GM18951 (cell line): ENCODE measurements around the gene PEMT.

Experiments
- POLR2A ChIP-seq: IDR thresholded peaks from 4 replicates; pipeline ENCODE4 v1.6.1; 2011; ENCODE audit warnings: mild to moderate bottlenecking; ENCODE audit not compliant: insufficient read length, insufficient read depth; ENCODE audit errors: extremely low read depth
- in situ Hi-C: fragments of 300-500 bp; cut with MboI; formaldehyde crosslinking; loops from one replicate; pipeline ENCODE4 v1.12.0; 2022; ENCODE audit warnings: low sequenced_read_pairs, mixed read lengths, inconsistent platforms; ENCODE audit not compliant: unreplicated experiment

Gene PEMT

DNA sequence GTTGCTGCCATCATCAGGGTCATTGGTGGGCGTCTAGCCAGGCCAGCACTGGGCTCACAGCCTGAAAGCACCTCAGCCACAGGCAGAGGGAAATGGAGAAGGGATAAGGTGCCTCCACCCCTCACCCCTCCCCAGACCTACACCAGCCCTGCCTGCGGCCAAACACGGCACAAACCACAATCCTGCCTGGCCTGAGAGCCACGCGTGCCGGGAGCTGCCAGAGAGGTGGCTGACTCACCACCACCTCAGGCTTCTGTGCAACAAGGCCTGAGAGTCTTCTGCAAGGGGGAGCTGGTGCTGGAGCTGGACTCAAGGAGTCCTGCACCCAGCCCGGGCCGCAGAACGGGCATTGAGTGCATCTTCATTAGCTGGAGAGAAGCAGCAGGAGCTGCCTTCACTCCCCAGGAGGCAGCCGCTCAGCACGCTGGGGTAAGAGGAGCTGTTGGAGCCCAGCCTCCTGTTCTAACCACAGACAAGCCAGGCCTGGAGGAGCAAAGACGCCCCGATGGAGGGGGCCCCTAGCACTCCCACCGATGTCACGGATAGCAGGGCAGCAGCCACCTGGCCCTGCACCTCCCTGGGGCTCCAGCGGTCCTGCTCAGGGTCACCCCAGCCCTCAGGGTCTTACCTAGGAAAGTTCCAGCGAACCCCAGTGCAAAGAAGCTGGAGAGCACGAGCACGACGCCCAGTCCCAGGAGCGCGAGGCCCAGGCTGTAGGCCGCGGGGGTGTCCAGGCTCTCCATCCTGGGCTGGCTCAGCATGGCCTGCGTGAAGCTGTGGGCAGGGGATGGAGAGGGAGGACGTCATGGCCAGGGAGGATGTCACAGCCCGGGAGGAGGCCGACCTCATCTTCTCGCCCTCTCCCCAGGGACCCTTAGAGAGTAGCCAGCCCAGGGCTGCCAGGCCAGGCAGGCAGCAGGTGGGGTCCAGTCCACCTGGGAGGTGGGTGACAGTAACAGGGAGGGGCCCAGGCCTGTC is 79.3 kb downstream of the PEMT start:
- no peak for TF ChIP-seq POLR2A
- in situ Hi-C loops, result no loop called here

DNA sequence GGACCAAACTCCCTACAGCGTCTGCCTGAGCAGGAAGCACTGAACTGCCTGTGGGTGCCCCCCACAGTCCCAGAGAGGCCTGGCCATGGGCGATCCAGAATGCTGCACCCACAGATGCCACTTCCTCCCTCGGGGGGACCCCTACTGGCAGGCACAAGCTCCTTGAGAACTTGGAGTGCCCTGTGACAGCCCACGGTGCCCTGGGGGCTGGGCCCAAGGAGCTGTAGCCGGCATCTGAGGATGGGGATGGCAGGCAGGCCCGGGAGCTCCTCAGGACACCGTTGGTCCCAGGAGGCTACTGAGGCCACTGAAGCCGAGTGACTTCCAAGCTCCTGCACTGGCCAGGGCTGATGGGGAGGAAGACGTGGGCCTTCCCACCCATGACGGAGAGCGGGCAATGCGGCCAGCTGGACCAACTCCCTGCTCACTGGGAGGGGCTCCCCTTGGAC is 80.2 kb downstream of the PEMT start:
- in situ Hi-C loops, result no loop called here
- TF ChIP-seq POLR2A, result no peak

DNA sequence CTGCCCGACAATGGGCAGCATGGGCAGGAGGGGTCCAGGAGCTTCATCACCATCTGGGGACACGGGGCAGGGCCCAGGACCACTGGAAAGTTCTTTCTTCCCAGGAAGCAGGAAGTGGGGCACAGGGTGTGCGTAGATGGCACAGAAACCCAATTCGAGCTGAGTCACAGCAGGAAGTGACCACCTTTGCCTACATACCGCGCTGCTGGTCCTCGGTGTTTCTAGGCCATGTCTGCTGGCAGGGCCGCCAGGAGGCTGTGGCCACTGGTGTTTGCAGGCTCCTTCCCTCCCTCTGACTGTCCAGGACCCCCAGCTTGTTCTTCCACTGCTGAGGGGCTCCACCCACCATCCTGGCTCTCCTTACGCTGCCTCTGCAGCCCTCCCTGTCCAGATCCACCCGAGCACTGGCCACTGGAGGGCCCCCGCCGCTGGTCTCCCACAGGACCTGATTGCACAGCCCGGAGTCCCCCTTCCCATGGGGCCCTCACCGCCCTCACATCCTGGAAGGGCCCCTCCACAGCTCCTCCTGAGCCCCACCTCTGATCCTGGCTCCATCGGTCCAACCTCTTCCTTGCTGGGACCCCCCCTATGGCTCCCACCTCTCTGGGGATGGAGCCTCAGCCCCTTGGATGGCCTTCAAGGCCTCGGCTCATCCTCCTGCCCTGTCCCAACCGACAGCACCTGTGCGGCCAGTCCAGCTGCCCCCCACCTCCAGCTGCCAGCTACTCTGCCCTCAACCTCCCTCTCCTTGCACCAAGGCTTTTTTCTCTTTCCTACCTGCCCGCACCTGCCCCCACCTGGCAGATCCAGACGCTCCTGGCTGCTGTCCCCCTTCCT is 80.8 kb downstream of the PEMT start:
- TF ChIP-seq POLR2A, result no peak
- in situ Hi-C loops, result no loop called here

DNA sequence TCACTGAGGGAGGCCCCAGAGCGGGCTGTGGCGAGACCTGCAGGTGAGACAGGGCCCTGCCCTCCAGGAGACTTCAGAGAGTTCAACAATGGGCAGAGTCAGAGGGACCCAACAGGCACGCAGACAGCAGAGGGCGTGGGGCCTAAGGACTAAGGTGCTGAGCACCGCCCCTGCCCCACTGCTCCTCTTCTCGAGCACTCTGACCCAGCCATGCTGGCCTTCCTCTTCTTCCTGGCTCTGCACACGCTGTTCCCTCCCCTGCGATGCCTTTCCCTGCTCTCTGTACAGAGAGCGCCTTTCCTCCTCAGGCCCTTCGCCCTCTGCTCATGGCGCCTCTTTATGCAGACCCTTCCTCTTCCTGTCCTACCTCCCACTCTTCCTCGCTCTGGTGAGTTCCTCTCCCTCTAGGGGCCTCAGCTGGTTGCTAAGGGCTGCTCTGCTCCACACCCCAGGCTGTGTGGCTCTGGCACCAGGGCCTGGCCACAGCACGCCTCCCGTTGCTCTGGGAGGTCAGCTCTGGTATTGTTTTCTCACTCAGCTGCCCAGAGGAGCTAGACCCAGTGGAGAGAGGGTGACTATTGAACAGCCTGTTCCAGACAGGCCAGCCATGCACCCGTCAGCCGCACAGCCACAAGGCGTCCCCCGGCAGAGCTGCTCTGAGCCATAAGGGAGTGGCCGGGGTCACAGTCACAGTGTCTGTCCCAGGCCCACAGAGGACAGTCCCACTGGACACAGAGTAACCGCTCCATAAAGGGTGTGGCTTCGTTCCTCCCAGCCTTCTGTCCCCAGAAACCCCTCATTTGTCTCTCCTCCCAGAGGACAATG is 81.7 kb downstream of the PEMT start:
- in situ Hi-C loops, result no loop called here

DNA sequence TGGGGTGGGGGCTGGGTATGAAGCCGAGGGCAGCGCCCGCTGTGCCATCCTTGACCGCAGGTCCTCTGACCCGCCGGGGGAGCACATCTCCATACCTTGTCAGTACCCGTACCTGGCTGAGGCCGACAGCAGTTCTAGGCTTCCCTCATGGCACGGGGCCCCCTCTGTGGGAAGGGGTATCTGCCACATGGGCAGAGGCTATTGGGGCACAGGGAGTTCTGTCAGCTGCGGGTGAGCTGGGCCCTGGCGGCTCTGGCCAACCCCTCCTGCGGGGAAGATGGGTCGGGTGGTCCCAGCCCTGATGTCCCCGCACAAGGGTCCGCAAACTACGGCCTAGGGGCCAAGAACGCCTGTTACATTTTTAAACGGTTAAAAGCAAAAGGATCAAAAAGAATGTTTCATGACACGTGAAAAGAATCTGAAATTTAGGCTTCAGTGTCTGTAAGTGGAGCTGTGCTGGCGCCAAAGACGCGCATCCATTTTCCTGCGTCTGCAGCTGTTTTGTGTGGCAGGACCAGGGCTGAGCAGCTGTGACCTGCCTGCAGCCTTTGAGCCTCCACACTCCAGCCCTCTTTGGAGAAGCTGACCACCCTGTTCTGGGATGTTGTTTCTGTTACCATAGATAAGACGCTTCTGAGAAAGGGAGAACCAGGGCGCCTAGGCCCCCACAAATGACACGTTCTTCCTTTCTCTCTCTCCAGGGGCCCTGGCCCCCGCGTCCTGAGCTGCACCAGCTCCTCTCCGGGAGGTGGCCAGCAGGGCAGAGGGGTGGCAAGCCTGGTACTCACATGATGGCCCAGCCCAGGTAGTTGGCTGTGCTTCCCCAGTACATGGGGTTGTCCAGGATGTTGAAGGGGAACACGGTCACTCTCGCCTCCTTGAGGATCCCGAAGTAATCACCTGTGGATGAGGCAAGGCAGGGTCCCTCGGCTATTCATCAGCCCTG is 82.6 kb downstream of the PEMT start:
- in situ Hi-C loops, result no loop called here

More for the DNA sequence above, 81.7 kb downstream of the PEMT start:
- no peak for TF ChIP-seq POLR2A

DNA sequence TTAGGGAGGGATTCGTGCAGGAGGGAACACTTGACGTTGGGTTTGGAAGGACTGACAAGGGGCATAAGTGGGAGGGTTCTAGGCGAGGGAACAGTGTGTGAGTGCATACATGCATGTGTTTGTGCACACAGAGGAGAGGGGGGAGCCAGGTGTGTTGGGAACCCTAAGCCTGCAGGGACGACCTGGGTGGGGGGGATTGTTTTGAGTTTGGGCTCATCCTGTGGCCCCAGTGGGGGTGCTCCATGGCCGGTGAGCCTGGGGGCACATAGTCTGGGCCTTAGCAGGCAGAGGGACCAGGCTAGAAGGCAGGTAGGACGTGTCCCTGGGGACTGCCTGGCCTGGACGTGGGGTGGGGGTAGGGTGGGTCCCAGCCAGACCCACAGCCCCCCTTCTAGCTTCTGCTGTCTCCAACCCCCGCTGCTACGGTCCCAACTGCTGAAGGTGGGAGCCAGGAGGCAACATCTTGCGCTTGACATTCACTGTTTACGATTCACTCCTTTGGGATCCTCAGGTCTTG is 83.4 kb downstream of the PEMT start:
- in situ Hi-C loops, result no loop called here
- TF ChIP-seq POLR2A, result no peak

More for the DNA sequence above, 82.6 kb downstream of the PEMT start:
- TF ChIP-seq POLR2A, result no peak

DNA sequence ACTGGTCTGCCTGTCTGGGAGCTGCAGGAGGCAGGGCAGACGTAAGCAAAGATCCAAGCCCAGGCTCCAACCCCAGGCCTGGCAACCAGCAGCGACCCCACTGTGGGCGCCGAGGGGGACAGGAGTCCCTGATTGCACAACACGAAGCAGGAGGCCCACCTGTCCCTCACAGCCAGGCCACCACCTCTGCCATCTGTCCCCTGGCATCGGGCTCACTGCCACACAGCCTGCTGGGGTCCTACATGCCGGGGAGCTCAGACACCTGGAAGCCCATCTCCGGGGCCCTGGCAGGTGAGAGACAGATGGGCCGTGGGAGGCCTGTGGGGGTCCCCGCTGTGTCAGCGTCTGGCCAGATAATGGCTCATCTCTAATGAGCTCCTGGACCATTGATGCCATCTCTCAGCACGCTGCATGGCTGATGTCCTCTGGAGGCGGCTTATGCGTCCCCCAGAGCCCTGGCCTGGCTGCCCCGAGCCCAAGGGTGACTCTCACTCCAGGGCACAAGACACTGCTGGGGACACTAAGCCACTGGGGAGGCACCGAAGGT is 84.0 kb downstream of the PEMT start:
- in situ Hi-C loops, result no loop called here
- TF ChIP-seq POLR2A, result no peak

DNA sequence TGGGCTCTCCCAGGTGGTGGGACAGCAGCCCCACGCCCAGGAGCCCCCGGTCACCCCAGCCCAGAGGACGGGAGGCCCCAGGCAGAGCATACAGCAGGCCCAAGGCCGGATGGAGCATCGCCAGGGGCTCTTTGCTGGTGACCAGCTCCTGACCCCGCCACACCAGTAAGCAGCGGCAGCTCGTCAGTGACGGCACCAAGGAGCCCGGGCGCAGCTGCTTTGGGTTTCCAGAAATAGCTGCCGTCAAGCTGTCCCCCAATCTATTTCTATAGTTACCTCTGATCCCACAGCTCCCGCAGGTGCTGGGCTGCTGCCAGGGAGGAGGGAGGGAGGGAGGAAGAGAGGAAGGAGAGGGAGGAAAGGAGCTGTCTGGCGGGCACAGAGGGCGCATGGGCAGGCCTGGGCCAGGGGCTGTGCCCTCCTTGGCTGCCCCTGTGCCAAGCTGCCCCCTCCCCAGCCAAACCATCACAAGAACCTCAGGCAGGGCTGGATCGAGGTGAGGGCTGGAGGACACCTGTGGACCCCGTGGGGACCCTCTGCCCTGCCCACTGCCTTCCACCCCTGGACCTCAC is 84.5 kb downstream of the PEMT start:
- in situ Hi-C loops, result no loop called here
- no peak for TF ChIP-seq POLR2A

DNA sequence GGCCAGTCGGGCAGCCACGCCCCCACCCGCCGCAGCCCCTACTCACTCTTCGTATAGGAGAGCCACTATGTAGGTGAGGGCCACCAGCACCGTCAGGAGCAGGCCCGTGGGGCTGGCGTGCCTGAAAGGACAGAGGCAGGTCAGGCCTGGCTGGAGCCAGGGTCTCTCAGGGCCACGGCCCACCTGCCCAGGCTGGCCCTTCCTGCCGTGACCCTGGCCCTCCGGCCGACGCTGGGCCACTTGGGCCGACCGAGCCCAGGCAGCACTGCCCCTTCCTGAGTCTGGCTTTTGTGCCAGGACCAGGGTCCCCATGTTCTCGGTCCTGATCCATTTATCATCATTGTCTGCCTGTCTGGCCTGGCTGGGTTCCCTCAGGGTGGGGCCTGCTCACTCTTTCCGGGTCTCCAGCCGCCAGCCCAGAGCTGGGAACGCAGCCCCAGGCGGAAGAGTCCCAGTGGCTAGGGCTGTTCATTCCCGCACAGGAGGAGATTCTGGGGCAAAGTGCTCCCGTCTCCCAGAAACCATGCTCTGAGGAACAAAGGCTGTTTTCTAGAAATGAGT is 85.2 kb downstream of the PEMT start:
- no peak for TF ChIP-seq POLR2A
- in situ Hi-C loops, result no loop called here

DNA sequence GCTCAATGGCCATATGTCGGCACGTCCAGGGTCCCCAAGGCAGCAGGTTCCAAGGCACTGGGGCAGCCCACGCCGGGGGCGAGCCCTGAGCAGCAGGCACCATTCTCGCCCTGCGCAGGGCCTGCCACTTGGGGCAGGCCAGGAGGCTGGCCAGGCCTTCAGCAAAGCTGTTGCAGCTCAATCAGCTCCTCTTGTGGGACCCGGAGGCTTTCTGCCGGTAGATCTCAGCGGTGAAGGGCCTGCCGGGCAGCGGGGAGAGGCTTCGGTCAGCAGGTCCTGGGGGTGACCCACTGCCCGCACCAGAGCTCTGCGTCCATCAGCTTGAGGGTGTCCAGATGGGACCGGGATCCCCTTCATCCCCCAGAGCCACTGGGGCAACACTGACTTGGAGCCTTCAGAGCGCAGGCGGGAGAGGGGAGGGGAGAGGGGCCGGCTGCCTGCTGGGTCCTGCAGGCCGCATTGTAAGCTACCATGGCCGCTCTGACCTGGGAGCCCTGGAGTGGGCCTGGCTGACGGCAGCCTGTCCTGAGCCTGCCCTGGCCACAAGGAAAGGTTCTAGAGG is 85.8 kb downstream of the PEMT start:
- in situ Hi-C loops, result no loop called here
- no peak for TF ChIP-seq POLR2A
